ENCODE results near the gene MAN1C1.

- TF ChIP-seq EZH2phosphoT487 (IDR thresholded peaks at IDR 0.05): no peak
- TF ChIP-seq CTCF (IDR thresholded peaks at IDR 0.05): no peak
Measured at GRCh38 chr1:25577134-25577920, 39.3 kb upstream of the MAN1C1 start.

Measured in neural progenitor cell (in vitro differentiated cells).